Ishikawa (cell line): ENCODE data around the gene NTM.

Experiments
- CEBPB ChIP-seq: IDR thresholded peaks from 2 replicates; pipeline ENCODE4 v1.6.1; 2012
- EGR1 ChIP-seq: IDR thresholded peaks from 2 replicates; pipeline ENCODE4 v1.6.1; 2012
- EP300 ChIP-seq: IDR thresholded peaks from 2 replicates; pipeline ENCODE4 v1.6.1; 2012; ENCODE audit warnings: borderline replicate concordance
- FOXM1 ChIP-seq: IDR thresholded peaks from 2 replicates; pipeline ENCODE4 v1.6.1; 2012; ENCODE audit warnings: low read depth, borderline replicate concordance
- NFIC ChIP-seq: IDR thresholded peaks from 2 replicates; pipeline ENCODE4 v1.6.1; 2012
- RAD21 ChIP-seq: IDR thresholded peaks from 2 replicates; pipeline ENCODE4 v1.6.1; 2012; ENCODE audit warnings: low read depth
- TAF1 ChIP-seq: IDR thresholded peaks from 2 replicates; pipeline ENCODE4 v1.6.1; 2012; ENCODE audit warnings: low read depth, mild to moderate bottlenecking
- TEAD4 ChIP-seq: IDR thresholded peaks from 2 replicates; pipeline ENCODE4 v1.6.1; 2012
- ZBTB7A ChIP-seq: IDR thresholded peaks from 2 replicates; pipeline ENCODE4 v1.6.1; 2012; ENCODE audit warnings: low read depth
- TF ChIP-seq, protein P1 (sequence below): IDR thresholded peaks from 2 replicates; pipeline ENCODE4 v1.6.1; 2012
- TF ChIP-seq, protein P2 (sequence below): IDR thresholded peaks from 2 replicates; pipeline ENCODE4 v1.6.1; 2012

DNA sequence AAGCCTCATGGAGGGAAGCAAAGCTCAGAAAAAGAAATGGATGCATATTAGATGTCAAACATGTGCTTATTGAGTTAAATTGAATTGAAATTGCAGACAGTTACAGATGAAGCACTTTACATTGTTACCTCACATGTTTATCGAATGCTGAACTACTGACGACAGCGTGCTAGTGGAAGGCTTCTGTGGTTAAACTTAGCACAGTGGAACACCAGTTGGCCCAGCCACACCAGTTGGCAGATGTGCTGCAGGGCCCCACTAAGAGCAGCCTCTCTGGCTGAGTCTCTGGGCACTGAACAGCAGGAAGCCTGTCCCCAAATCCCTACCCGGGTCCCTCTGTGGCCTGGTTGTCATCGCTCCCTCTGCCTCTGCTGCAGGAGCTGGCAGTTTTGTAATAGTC, 242.1 kb downstream of the NTM start:
- TF ChIP-seq ZBTB7A (no peak), EGR1 (no peak), EP300 (no peak), FOXM1 (no peak), CEBPB (no peak), TEAD4 (no peak), TAF1 (no peak), NFIC (no peak), RAD21 (no peak)
- TF ChIP-seq, protein P1, sequence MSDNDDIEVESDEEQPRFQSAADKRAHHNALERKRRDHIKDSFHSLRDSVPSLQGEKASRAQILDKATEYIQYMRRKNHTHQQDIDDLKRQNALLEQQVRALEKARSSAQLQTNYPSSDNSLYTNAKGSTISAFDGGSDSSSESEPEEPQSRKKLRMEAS, result no peak
- TF ChIP-seq, protein P2, sequence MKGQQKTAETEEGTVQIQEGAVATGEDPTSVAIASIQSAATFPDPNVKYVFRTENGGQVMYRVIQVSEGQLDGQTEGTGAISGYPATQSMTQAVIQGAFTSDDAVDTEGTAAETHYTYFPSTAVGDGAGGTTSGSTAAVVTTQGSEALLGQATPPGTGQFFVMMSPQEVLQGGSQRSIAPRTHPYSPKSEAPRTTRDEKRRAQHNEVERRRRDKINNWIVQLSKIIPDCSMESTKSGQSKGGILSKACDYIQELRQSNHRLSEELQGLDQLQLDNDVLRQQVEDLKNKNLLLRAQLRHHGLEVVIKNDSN, result no peak
